Fibroblast of lung (primary cell): ENCODE measurements around the gene MATN1. TPM values are rescaled to one million over a fixed set of nuclear protein-coding genes. Genes with fewer than 3 reads are reported as not detected.
A peak's percentile ranks its signal among the peaks of the same experiment; 100 is the strongest.

ENCODE experiments used
- DNase-seq, 2 donors: peaks; one replicate each; pipeline versions ENCODE4 v3.0.0 to v3.0.0-alpha.2; 2010; ENCODE audit warnings: low read depth in 2 of 2
- H2AFZ ChIP-seq: 2 replicates; pipeline ENCODE4 v1.5.1; 2012; ENCODE audit warnings: low read length, control low read depth, inconsistent platforms
- H3K27ac ChIP-seq: 2 replicates; pipeline ENCODE4 v1.5.1; 2011; ENCODE audit warnings: low read length, control low read depth; ENCODE audit not compliant: insufficient read depth
- H3K27me3 ChIP-seq: 2 replicates; pipeline ENCODE4 v1.5.1; 2011; ENCODE audit warnings: mild to moderate bottlenecking, low read length; ENCODE audit not compliant: control insufficient read depth, insufficient read depth
- H3K36me3 ChIP-seq: 2 replicates; pipeline ENCODE4 v1.5.1; 2011; ENCODE audit warnings: low read length; ENCODE audit not compliant: control insufficient read depth, insufficient read depth
- H3K4me1 ChIP-seq: 2 replicates; pipeline ENCODE4 v1.5.1; 2011; ENCODE audit warnings: low read length; ENCODE audit not compliant: control insufficient read depth, insufficient read depth; ENCODE audit errors: extremely low read depth
- H3K4me2 ChIP-seq: 2 replicates; pipeline ENCODE4 v1.5.1; 2011; ENCODE audit warnings: low read length, control low read depth; ENCODE audit not compliant: insufficient read depth; ENCODE audit errors: extremely low read depth
- H3K4me3 ChIP-seq, 4 experiments: fragments of 200-600 bp in 1 of 4; sonication (generic) in 1 of 4; replicated peaks in 1 of 4; 2 replicates each; pipeline ENCODE4 v1.5.1; 2011 to 2016; ENCODE audit warnings: low read length in 4 of 4, low read depth in 3 of 4, mild to moderate bottlenecking in 3 of 4, control low read depth in 2 of 4, inconsistent platforms in 1 of 4, mixed read lengths in 1 of 4; ENCODE audit not compliant: insufficient read depth in 1 of 4; ENCODE audit errors: control extremely low read depth in 1 of 4
- H3K79me2 ChIP-seq: 2 replicates; pipeline ENCODE4 v1.5.1; 2012; ENCODE audit warnings: mild to moderate bottlenecking, low read length, inconsistent platforms; ENCODE audit not compliant: control insufficient read depth, insufficient read depth
- H3K9ac ChIP-seq: 2 replicates; pipeline ENCODE4 v1.5.1; 2011; ENCODE audit warnings: mild to moderate bottlenecking, low read length, control low read depth; ENCODE audit not compliant: insufficient read depth
- H3K9me3 ChIP-seq: 2 replicates; pipeline ENCODE4 v1.5.1; 2012; ENCODE audit warnings: low read depth, low read length; ENCODE audit not compliant: control insufficient read depth, insufficient read depth
- H4K20me1 ChIP-seq: 2 replicates; pipeline ENCODE4 v1.5.1; 2011; ENCODE audit warnings: low read length; ENCODE audit not compliant: control insufficient read depth, insufficient read depth; ENCODE audit errors: extremely low read depth
- CTCF ChIP-seq, 2 donors: IDR thresholded peaks in 1 of 2; conservative IDR thresholded peaks in 1 of 2; 1 replicate in 1 of 2; 2 replicates in 1 of 2; pipeline ENCODE4 v1.5.1; 2011 to 2012; ENCODE audit warnings: low read length in 2 of 2, control low read depth in 1 of 2, inconsistent platforms in 1 of 2, low read depth in 1 of 2, mild to moderate bottlenecking in 1 of 2
- EZH2 ChIP-seq: IDR thresholded peaks from 2 replicates; pipeline ENCODE4 v1.5.1; 2012; ENCODE audit warnings: low read length, control low read depth, mild to moderate bottlenecking; ENCODE audit errors: missing control alignments
- polyA plus RNA-seq, 2 donors: library from polyadenylated mRNA; depleted of rRNA in 1 of 2; stranded (reverse) in 1 of 2; unstranded in 1 of 2; fragments of >200 nt; gene quantifications; 2 replicates each; pipeline ENCODE4 v1.2.1, GENCODE V29; 2011 to 2012; ENCODE audit warnings: missing spikeins in 1 of 2
- total RNA-seq: library from RNA; depleted of rRNA; stranded (reverse); fragments of >200 nt; gene quantifications from 2 replicates; pipeline ENCODE4 v1.2.1, GENCODE V29; 2014

MATN1 gene
- total and polyA plus RNA-seq, 2 donors (not counting 1 experiment from before 2014, with no cell fraction given), result not detected

DNA sequence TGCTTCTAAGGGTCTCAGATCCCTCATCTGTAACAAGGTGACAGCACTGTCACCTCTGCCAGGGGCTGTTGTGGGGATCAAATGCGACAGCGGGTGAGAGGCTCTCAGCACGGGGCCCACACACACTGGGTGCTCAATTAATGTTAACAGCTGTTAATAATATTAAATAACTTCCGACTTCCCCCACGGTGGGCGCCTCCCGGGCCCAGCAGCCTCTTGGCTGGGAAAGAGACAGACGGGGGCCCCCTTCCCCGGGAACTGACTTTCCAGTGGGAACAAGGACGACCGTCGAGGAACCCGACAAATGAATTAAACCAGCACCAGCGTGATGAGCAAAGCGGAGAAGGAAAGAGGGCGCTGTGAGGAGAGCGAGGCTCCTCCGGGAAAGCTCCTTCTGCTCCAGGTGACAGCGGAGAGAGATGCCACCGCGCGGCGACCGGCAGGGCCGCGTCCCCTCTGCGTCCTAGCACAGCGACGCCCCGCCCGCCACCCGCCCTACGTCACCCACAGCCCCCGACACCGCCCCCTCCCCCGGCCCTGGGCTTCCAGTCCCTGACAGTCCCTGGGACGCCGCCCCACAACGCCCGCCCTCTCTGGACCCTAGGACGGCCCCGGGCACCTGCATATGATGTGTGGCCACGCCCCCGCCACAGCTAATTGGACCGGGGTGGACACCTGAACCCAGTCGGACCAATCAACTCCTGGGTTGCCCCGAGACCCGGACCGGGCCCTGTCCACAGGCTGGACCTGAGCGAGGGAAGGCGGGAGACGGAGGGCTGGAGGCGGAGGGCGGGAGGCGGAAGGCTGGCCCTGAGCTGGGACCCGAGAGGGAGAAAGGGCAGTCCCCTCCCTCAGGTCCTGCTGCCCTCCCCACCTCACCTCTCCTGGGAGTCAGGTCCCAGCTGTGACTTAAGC lies 38.2 kb downstream of the MATN1 start:
- Histone ChIP-seq H3K27ac (no peak overlapping the region), H3K27me3 (peaks cover 23% of the 10 kb centered on the region), H2AFZ (no peak overlapping the region), H3K4me2 (no peak overlapping the region), H4K20me1 (no peaks in the 10 kb centered on the region), H3K36me3 (no peaks in the 10 kb centered on the region), H3K4me3 (no peak overlapping the region), H3K4me1 (no peaks in the 10 kb centered on the region), H3K79me2 (no peaks in the 10 kb centered on the region), H3K9me3 (no peaks in the 10 kb centered on the region), H3K9ac (no peak overlapping the region)
- TF ChIP-seq CTCF (conservative IDR thresholded peaks at IDR 0.05 in 1 of 2, IDR thresholded peaks at IDR 0.05 in 1 of 2; ENCODE audit: low read depth in 1 of 2, low read length in 2 of 2) (no peak), EZH2 (peak; percentile 29)
- no peak for DNase-seq

DNA sequence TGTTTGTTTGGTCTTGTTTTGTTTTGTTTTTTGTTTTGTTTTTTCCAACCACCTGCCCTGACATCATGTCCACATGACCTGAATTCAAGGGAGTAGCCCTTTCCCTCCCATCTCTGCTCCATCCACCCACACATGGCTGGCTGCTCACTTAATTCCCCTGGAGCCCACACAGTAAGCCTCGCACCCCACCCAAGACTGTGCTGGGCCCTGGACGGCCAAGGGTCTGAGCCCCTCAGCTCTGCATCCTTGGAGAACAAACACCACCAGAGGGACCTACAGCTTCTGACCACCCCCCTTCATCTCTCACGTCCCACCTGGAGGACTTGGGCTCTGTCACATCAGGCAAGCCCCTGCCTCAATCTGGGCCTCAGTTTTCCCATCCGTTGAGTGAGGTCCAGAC lies 39.1 kb downstream of the MATN1 start:
- no peak overlapping the region for H3K4me2 ChIP-seq
- TF ChIP-seq EZH2, result no peak
- TF ChIP-seq CTCF (conservative IDR thresholded peaks at IDR 0.05 in 1 of 2, IDR thresholded peaks at IDR 0.05 in 1 of 2; ENCODE audit: low read depth in 1 of 2, low read length in 2 of 2), result no peak

GRCh38 chr1:30683699-30684098 lies 39.7 kb downstream of the MATN1 start:
- no peaks in the 10 kb centered on the region for H4K20me1 ChIP-seq
- no peak for DNase-seq

More for the DNA sequence above, 39.1 kb downstream of the MATN1 start:
- H2AFZ ChIP-seq, result no peak overlapping the region
- no peaks in the 10 kb centered on the region for H3K4me1 ChIP-seq
- H3K4me3 ChIP-seq, result no peak overlapping the region
- H3K27me3 ChIP-seq, result peaks cover 23% of the 10 kb centered on the region
- no peak overlapping the region for H3K27ac ChIP-seq
- H3K79me2 ChIP-seq, result no peaks in the 10 kb centered on the region
- H4K20me1 ChIP-seq, result no peaks in the 10 kb centered on the region
- no peaks in the 10 kb centered on the region for H3K9me3 ChIP-seq
- H3K9ac ChIP-seq, result no peak overlapping the region
- DNase-seq, result no peak
- H3K36me3 ChIP-seq, result no peaks in the 10 kb centered on the region

More at GRCh38 chr1:30683699-30684098, 39.7 kb downstream of the MATN1 start:
- Histone ChIP-seq H3K27me3 (peaks cover 23% of the 10 kb centered on the region), H3K79me2 (no peaks in the 10 kb centered on the region), H3K9me3 (no peaks in the 10 kb centered on the region), H3K9ac (no peak overlapping the region), H3K27ac (no peak overlapping the region), H3K4me1 (no peaks in the 10 kb centered on the region), H2AFZ (no peak overlapping the region), H3K4me3 (no peak overlapping the region), H3K4me2 (no peak overlapping the region), H3K36me3 (no peaks in the 10 kb centered on the region)
- TF ChIP-seq CTCF (conservative IDR thresholded peaks at IDR 0.05 in 1 of 2, IDR thresholded peaks at IDR 0.05 in 1 of 2; ENCODE audit: low read depth in 1 of 2, low read length in 2 of 2), result no peak
- TF ChIP-seq EZH2, result no peak
